Astrocyte of the hippocampus (primary cell): ENCODE data around the gene DMRTC2.

ENCODE experiments used
- DNase-seq: peaks from one replicate; pipeline ENCODE4 v3.0.0; 2011; ENCODE audit warnings: low read depth, low spot score

The DMRTC2 gene

DNA sequence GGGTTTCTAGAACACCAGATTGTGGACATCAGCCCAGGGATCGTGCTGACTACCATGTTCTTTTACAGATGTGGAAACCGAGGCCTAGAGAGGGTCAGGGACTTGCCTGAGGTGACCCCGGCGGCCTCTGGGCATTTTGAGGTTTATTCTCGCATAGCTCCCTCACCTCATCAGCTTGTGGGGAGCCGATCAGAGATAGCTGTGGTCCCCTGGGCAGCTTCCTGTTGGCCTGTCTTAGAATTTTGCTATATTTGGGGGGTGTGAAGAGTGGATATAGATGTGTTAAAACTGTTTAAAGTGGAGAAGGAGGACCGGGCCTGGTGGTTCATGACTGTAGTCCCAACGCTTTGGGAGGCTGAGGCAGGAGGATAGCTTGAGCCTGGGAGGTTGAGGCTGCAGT is 45.1 kb downstream of the DMRTC2 start:
- DNase-seq, result no peak

DNA sequence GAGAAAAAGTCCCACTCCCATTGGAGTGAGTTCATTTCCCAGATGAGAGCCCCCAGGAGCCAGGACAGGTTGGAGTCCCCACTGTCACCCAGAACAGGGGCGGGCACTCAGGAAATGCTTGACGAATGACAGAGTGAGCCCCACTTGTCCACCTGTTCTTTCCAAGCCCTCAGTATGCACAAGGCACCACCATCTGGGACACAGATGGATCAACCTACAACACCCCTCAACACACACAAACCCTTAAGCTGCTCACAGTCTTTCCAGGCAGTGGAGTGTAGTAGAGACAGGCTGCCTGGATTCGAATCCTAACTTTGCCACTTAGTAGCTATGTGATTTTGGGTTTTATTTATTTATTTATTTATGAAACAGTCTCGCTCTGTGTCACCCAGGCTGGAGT is 46.1 kb downstream of the DMRTC2 start:
- DNase-seq, result no peak

DNA sequence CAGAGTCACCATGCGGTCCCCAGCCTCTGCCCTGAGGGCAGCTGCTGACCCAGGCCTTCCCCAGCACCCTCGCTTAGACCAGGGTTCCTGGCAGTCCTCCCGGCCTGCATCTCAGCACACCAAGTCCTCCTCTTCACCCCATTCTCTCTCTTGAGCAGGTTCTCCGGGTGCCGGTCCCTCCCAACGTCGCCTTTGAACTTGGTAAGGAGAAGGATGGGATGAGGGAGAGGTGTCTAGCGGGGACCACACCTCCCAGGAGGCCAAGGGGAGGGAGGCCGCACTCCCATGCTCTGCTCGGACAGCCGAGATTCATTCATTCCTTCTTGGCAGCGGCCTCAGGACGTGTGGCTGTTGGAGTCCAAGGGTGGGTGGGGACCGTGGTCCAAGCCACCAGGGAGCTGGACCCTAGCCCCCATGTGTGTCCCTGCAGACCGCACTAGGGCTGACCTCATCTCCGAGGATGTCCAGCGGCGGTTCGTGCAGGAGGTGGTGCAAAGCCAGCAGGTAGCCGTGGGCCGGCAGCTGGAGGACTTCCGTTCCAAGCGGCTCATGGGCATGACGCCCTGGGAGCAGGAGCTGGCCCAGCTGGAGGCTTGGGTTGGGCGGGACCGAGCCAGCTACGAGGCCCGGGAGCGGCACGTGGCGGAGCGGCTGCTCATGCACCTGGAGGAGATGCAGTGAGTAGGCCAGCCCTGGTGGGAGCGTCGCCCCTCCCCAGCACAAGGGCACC is 47.5 kb downstream of the DMRTC2 start:
- no peak for DNase-seq

DNA sequence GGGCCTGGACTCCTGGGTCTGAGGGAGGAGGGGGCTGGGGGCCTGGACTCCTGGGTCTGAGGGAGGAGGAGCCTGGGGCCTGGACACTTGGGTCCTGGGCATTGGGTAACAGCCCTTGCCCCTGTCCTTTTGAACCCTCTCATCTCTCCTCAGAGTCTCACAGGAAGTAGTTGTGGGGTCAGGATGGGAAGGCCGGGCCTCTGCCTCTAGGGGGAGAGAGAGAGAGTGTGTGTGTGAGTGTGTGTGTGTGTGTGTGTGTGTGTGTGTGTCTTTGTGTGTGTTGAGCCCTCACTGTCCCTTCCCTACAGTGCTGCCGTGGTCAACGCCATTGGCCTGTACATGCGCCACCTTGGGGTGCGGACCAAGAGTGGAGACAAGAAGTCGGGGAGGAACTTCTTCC is 49.1 kb downstream of the DMRTC2 start:
- DNase-seq, result no peak

DNA sequence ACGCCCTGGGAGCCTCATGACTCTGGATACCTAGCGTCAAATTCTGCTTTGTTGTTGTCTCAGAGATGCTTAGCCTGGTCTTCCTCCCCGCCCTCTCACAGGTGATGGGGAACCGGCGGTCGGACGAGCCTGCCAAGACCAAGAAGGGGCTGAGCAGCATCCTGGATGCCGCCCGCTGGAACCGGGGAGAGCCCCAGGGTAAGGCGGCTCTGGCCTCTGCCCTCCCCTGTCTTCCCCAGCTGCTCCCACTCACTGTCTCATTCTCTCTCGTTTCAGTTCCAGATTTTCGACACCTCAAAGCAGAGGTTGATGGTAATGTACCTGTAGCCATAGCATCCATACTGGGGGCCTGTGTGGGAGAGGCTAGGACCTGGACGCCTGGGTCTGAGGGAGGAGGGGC is 49.5 kb downstream of the DMRTC2 start:
- no peak for DNase-seq

DNA sequence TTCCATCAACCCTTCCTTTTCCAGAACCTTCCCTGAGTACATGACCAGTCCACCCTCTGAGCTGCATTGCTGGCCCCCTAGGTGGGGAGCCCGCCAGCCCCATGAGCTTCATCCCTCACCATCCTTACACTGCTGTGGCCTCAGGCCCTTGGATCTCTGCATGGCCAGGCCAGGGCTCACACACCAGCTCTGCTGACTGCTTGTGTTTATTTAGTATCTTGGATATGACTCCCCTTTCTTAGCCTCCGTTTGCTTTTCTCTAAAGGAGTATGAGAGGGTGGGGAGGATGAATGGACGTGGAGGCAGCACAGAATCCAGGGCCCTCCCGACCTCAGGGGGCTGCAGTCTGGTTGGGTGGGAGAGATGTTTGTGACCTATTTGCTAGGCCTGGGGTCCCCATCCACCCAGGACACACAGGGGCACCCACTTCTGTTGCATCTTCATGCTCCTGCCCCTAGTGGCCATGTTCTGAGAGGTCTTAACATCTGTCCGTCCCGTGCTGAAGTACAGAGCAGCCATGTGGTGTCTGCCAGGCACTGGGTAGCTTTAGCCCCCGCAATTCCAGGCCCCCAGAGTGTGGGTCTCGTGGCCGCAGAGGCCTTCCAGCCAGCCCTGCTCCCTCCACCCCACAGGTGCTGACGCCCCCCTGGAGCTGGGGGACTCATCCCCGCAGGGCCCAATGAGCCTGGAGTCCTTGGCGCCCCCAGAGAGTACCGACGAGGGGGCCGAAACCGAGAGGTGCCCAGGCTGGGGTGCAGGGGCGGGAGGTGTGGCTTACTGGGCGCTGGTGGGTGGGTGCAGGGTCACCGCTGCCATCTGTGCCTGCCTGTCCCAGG is 51.1 kb downstream of the DMRTC2 start:
- DNase-seq, result no peak

DNA sequence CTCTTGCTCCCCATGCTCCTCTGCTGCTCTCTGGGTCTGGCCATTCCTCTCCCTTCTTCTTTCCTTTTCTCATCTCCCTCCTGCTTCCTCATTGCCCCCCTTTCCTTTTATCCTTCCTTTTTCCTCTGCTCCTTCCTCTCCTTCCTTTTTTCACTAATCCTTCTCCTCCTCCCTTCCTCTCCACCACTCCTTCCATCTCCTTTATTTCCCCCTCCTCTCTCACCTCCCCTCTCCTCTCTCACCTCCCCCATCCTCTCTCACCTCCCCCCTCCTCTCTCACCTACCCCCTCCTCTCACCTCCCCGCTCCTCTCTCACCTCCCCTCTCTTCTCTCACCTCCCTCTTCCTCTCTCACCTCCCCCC is 51.7 kb downstream of the DMRTC2 start:
- no peak for DNase-seq

DNA sequence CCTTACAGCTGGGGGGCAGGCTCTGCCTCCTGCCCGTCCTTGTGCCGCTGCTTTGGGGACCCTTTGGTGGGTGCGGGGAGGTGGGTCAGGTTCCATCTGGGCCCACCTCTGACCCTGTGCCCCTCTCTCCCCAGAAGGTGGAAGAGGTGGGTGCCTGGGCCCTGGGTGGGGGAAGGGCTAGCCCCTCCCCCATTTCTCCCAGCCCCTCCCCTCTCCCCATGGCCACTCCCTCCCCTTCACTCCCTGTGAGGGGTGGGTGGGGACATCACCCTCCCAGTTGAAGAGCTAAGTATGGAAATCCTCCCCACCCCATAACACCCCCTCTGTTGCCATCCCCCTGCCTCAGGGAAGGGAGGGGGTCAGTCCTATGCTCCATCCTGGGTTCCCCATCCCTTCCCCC is 52.3 kb downstream of the DMRTC2 start:
- no peak for DNase-seq

DNA sequence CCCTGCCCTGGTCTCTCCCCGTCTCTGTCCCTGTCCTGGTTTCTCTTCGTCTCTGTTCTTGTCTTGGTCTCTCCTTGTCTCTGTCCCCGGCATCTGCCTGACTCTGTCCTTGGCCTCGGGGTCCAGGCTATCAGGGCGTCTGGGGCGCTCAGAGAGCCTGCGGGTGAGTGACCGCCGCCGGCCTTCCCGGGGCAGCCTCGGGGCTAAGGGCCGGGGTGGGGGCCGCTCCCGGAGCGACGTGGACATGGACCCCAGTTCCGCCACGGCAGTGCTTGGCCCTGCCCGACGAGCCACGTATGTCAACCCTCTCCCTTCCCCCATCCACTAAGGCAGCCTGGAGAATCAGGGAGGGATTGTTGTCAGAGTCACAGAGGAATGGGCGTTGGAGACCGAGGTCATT is 53.0 kb downstream of the DMRTC2 start:
- no peak for DNase-seq

DNA sequence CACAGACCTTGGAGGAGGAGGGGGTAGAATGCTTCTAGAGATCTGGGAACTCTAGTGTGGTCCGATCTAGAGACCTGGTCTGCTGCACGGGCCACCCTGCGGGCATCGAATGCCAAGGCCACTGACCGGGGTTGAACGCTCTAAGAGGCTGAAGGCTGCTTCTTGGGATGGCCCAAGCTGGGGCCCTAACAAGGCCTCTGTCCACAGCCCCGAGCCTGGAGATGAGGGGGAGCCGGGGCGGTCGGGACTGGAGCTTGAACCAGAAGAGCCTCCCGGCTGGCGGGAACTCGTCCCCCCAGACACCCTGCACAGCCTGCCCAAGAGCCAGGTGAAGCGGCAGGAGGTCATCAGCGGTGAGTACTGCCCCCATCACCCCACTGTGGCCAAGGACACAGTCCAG is 53.4 kb downstream of the DMRTC2 start:
- no peak for DNase-seq
